Superior temporal gyrus (tissue), 1 donor: Measurements from ENCODE around the gene DCAF12L2.
"Not testable (repeated sequence)": the region's sequence is repeated elsewhere in the genome, so short reads cannot be mapped to it uniquely, and the experiment has no call there.

ENCODE experiments used
- DNase-seq: peaks from one replicate; pipeline ENCODE4 v3.0.0-alpha.2; 2016; ENCODE audit errors: extremely low spot score

The DCAF12L2 gene

DNA sequence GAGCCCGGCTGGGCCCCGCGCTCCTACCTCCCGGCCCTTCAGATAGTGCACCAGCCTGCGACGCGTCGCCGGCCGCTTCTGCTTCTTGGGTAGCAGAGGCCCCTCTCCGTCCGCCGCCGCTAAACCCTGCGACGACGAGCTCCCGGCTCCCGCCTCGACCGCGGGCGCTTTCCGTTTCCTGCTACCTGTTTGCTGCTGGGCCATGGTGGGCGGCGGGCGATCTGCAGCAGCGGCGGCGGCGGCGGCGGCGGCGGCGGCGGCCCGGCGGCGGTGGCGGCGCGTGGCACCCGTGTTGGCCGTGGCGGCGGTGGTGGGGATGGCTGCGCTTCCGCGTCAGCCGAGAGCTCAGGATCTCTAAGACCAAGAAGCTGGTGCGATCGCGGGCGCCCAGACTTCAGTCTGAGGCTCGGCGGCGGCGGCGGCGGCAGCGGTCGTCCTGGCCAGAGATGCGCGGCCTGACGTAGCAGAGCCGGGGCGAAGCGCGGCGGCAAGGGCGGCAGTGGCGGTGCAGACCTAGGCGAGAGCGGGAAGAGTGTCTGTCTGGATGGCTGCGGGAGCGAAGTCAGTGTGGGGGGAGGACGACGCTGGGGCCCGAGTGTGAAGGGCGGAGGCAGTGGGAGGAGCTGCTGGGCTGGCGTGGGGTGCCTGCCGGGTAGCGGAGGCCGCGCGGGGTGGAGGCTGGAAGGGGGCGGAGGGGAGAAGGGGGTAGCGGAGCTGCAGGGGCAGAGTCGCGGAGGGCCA, at the start of gene DCAF12L2:
TSS of gene DCAF12L2 (minus strand) at position 569 of the 741 bp plus-strand sequence. CDS start at position 204, 365 bp downstream.
- DNase-seq, result no peak

DNA sequence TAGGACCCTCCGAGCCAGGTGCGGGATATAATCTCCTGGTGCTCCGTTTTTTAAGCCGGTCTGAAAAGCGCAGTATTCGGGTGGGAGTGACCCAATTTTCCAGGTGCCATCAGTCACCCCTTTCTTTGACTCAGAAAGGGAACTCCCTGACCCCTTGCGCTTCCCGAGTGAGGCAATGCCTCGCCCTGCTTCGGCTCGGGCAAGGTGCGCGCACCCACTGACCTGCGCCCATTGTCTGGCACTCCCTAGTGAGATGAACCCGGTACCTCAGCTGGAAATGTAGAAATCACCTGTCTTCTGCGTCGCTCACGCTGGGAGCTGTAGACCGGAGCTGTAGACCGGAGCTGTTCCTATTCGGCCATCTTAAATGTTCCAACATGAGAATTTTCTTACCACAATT, 24.8 kb upstream of the DCAF12L2 start:
- DNase-seq, result not testable (repeated sequence)

DNA sequence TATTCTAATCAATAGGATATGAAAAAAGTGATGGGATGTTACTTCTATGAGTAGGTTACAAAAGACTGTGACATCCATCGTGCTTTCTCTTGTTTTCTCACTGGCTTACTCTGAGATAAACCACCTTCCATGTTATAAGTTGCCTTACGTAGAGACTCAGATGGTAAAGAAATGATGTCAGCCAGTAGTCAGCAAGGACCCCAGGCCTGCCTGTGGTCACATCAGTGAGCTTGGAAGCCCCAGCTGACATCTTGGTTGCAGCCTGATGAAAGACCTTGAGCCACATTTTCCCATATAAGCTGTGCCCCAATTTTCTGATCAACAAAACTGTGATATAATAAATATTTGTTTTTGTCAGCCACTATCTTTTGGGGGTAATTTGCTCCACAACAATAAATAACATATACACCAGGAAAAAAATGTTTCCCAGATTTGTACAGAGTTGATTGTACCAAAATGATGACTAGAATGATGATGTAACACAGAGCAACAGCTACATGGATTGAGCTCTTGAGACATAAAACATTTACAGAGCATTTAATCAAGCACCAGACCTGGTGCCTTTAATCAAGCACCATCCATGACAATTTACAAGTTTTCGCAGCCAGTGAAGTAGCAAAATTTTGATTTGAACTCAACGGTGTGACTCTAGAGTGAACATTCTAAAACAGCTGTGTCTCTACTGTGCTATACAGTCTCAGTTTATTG, 11.2 kb upstream of the DCAF12L2 start:
- no peak for DNase-seq

DNA sequence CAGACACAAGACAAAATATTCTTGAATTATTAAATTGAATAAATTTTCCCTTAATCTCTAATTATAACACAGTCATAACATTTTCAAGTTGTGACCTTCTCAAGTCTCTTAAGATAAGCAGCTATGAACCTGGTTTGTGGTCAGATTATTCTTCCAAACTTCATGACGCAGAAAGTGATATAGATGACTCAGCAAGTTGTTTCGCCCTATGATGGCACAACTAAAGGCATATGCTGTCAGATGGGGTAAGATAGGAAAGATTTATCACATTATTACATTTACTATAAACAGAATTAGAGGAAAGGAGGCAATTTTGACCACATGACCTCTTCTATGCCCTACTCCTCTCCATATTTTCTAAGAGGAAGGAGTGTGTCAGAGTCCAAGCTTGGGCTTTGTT, 4.6 kb upstream of the DCAF12L2 start:
- DNase-seq, result no peak

GRCh38 chrX:126167560-126167959, 1.5 kb upstream of the DCAF12L2 start:
- DNase-seq, result no peak

- no peak for DNase-seq
These were observed 728 bp downstream of the DCAF12L2 start for GRCh38 chrX:126165401-126165720.

- DNase-seq, result no peak
These were observed 1.2 kb downstream of the DCAF12L2 start for GRCh38 chrX:126164689-126165400.

- DNase-seq, result no peak
These were observed 1.9 kb downstream of the DCAF12L2 start for GRCh38 chrX:126164226-126164625.

GRCh38 chrX:126141014-126141413, 25.1 kb downstream of the DCAF12L2 start:
- no peak for DNase-seq

DNA sequence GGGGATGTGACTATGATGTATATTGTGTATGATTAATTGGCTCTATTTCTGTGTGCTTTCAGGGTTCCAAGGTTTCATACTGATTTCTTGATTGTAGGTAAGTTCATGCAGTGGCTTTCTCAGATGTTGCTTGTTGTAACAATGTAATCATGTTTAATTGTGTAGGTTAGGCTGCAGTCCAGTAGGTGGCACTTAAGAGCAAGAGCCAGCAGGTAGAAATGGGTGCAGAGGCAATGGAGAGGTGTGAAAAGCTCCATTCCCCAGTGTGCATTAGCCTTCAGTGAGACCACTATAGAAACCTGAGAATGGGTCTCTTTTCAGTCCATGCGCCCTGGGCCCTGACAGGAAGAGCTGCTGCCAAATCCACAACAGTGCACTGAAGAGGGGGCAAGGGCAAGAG, 28.2 kb downstream of the DCAF12L2 start:
- no peak for DNase-seq

- no peak for DNase-seq
These were observed 41.4 kb downstream of the DCAF12L2 start for GRCh38 chrX:126124721-126125120.
